AG04450 (cell line): ENCODE results near the gene SLC35F1. TPM values are rescaled to one million over a fixed set of nuclear protein-coding genes. Genes with fewer than 3 reads are reported as not detected.

Experiments
- CTCF ChIA-PET: fragments of 300-600, 350-600 bp; formaldehyde crosslinking; extraction: SDS; loops from one replicate; lab custom pipeline; 2022; ENCODE audit warnings: antibody characterized with exemption, inconsistent platforms; lab: Charles Lee
- POLR2A ChIA-PET: fragments of 350-600 bp; formaldehyde crosslinking; extraction: SDS; loops from one replicate; lab custom pipeline; 2021; ENCODE audit warnings: antibody characterized with exemption, inconsistent platforms; lab: Yijun Ruan, JAX
- DNase-seq: peaks from one replicate; pipeline ENCODE4 v3.0.0-alpha.2; 2011; ENCODE audit warnings: low read depth, low spot score
- H3K27ac ChIP-seq: one replicate; pipeline ENCODE4 v1.5.1; 2012; ENCODE audit warnings: low read depth, low read length, control low read depth
- H3K27me3 ChIP-seq: one replicate; pipeline ENCODE4 v1.6.0; 2012; ENCODE audit warnings: low read length; ENCODE audit not compliant: control insufficient read depth, insufficient read depth
- H3K4me3 ChIP-seq: 2 replicates; pipeline ENCODE4 v1.5.1; 2011; ENCODE audit warnings: mild to moderate bottlenecking, low read depth, low read length, control low read depth
- H3K9me3 ChIP-seq: 2 replicates; pipeline ENCODE4 v1.5.1; 2012; ENCODE audit warnings: low read length; ENCODE audit not compliant: control insufficient read depth, insufficient read depth
- CTCF ChIP-seq: IDR thresholded peaks from 2 replicates; pipeline ENCODE4 v1.5.1; 2011; ENCODE audit warnings: low read depth, low read length, control low read depth, inconsistent platforms
- polyA plus RNA-seq: library from polyadenylated mRNA; depleted of rRNA; stranded (reverse); fragments of >200 nt; gene quantifications from 2 replicates; pipeline ENCODE4 v1.2.3, GENCODE V29; 2011

SLC35F1 gene
- polyA plus RNA-seq, 1 experiment: 0.14 TPM

GRCh38 chr6:118319416-118319815 is 412.4 kb downstream of the SLC35F1 start:
- no peaks in the 10 kb centered on the region for H3K27me3 ChIP-seq
- H3K27ac ChIP-seq: no peak overlapping the region
- H3K4me3 ChIP-seq: no peak overlapping the region
- DNase-seq: no peak
- TF ChIP-seq CTCF: no peak
- POLR2A ChIA-PET: no interaction called here
- CTCF ChIA-PET: no interaction called here
- H3K9me3 ChIP-seq: no peaks in the 10 kb centered on the region

DNA sequence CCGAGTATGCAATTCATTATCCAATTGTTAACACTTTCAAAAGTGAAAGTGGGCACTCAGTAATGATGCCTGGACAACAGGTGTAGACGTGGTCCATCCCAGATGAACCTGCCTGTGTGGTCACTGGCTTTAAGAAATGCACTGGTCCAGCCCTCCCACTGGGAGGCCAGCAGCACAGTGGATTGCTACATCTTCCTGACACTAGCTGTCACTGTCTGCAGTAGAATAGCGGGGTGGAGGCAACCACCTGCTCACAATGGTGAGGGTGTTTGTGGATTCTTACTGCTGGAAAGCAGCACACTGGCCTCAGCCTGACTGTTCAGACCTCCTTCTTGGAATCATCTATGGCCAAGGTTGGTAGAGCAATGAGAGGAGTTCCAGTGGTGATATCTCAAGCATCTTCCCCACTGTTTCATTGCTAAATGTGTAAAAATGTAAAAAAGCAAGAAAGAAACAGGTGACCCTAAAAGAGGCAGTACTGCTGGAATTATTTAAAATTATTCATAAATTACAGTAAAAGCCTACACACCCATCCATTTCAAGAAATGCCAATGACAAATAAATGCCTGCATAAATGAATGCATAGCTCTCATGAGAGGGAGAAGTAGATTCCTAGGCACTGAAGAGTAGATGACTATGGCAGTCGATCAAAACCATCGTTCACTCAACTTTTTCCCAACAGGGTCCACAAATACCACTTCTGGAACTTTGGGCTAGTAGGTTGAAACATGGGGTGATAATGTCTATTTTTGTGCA is 413.0 kb downstream of the SLC35F1 start:
- no peak for DNase-seq
- CTCF ChIA-PET: no interaction called here
- TF ChIP-seq CTCF: no peak
- no peaks in the 10 kb centered on the region for H3K9me3 ChIP-seq
- POLR2A ChIA-PET: no interaction called here
- H3K4me3 ChIP-seq: no peak overlapping the region
- no peaks in the 10 kb centered on the region for H3K27me3 ChIP-seq
- H3K27ac ChIP-seq: no peak overlapping the region

GRCh38 chr6:118320652-118321051 is 413.6 kb downstream of the SLC35F1 start:
- TF ChIP-seq CTCF: no peak
- no peak for DNase-seq
- Histone ChIP-seq H3K27me3 (no peaks in the 10 kb centered on the region), H3K9me3 (peaks cover 2% of the 10 kb centered on the region; the same call in 1 of the 2 replicates), H3K27ac (no peak overlapping the region), H3K4me3 (no peak overlapping the region)
- POLR2A ChIA-PET: interaction anchor here (0.6 kb wide), 1 partner anchor 331 kb away, joined by 3 read pairs; the partner anchor contains the start of gene CEP85L
- CTCF ChIA-PET: no interaction called here

- ChIA-PET POLR2A (no interaction called here), CTCF (no interaction called here)
- DNase-seq: no peak
- no peak overlapping the region for H3K4me3 ChIP-seq
- no peak for TF ChIP-seq CTCF
- H3K27me3 ChIP-seq: no peaks in the 10 kb centered on the region
- peaks cover 2% of the 10 kb centered on the region; the same call in 1 of the 2 replicates for H3K9me3 ChIP-seq
- H3K27ac ChIP-seq: no peak overlapping the region
Observed at GRCh38 chr6:118324116-118324515, 417.1 kb downstream of the SLC35F1 start.

DNA sequence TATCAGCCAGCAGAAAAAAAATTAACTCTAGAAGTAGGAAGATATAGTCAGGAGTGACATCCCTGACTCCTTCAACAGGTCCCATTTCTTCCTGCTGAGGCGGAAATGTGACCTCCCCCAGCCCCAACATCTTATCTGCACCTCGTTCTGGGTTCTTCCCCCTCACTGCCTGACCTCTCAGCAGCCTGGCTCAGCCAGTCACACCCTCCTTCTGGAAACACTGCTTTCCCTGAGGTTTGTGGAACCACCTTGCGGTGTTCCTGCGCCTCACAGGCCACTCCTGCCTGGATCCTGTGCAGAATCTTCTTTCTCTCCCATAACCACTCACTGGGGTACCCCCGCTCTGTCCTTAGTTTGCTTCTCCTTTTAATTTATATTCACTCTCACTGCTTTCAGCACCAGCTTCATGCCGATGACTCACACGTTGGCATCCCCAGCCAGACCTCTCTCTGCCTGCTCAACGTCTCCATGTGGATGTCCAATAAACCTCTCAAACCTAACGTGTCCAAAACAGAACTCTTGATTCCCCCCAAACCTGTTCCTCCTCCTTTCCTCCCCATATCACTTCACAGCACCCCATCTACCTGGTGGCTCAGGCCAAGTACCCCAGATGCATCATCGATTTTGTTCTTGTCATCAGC is 418.3 kb downstream of the SLC35F1 start:
- no peak for TF ChIP-seq CTCF
- CTCF ChIA-PET: no interaction called here

More for the DNA sequence above, 418.3 kb downstream of the SLC35F1 start:
- Histone ChIP-seq H3K9me3 (peaks cover 2% of the 10 kb centered on the region; the same call in 1 of the 2 replicates), H3K27ac (no peak overlapping the region), H3K27me3 (no peaks in the 10 kb centered on the region), H3K4me3 (no peak overlapping the region)
- DNase-seq: no peak
- POLR2A ChIA-PET: no interaction called here
